ENCODE data around the gene PRTFDC1. TPM values are rescaled to one million over a fixed set of nuclear protein-coding genes. Genes with fewer than 3 reads are reported as not detected.
A peak's percentile ranks its signal among the peaks of the same experiment; 100 is the strongest.
"Not testable (repeated sequence)": the region's sequence is repeated elsewhere in the genome, so short reads cannot be mapped to it uniquely, and the experiment has no call there.

The PRTFDC1 gene
- total RNA-seq, 2 donors from 2014 or later: 14.5 to 18.3 TPM

GRCh38 chr10:24959382-24959730 is 7.0 kb upstream of the PRTFDC1 start:
- Histone ChIP-seq H3K4me3 (ENCODE audit: low read length) (no peak overlapping the region), H3K4me1 (ENCODE audit: control insufficient read depth, insufficient read depth, low read length) (no peaks in the 10 kb centered on the region), H3K9me3 (ENCODE audit: control insufficient read depth, low read length) (no peaks in the 10 kb centered on the region), H3K27me3 (ENCODE audit: control insufficient read depth, insufficient read depth, low read length, poor library complexity, severe bottlenecking) (no peaks in the 10 kb centered on the region), H3K27ac (ENCODE audit: low read depth, low read length) (peak overlapping the region; percentile 85), H3K36me3 (ENCODE audit: control insufficient read depth, insufficient read depth, low read length) (no peaks in the 10 kb centered on the region), H3K9ac (ENCODE audit: extremely low read depth, low read length, poor library complexity, severe bottlenecking) (no peak overlapping the region)
- Mint-ChIP-seq H3K27me3 (ENCODE audit: insufficient read depth) (no peaks in the 10 kb centered on the region), H3K27ac (no peak overlapping the region), H3K4me3 (no peak overlapping the region), H3K36me3 (ENCODE audit: low read depth) (no peaks in the 10 kb centered on the region), H3K4me1 (no peaks in the 10 kb centered on the region), H3K9me3 (no peaks in the 10 kb centered on the region)
- DNase-seq: no peak
- no peak for TF ChIP-seq CTCF (conservative IDR thresholded peaks at IDR 0.05)
- WGBS, 2 experiments (ENCODE audit: insufficient coverage in 1 of 2, insufficient read length in 1 of 2): 57% methylated on average over 3 of the region's 3 CpGs

GRCh38 chr10:24958721-24959381 is 6.4 kb upstream of the PRTFDC1 start:
- no peak for TF ChIP-seq CTCF (conservative IDR thresholded peaks at IDR 0.05)
- DNase-seq: no peak
- no peak overlapping the region for H3K4me3 ChIP-seq (ENCODE audit: low read length)
- H3K9me3 ChIP-seq (ENCODE audit: control insufficient read depth, low read length): no peaks in the 10 kb centered on the region
- H3K27ac ChIP-seq (ENCODE audit: low read depth, low read length): peak overlapping the region; percentile 85
- no peaks in the 10 kb centered on the region for H3K27me3 Mint-ChIP-seq (ENCODE audit: insufficient read depth)
- 88 to 90% methylated on average over 5 of the region's 5 CpGs for WGBS, 2 experiments (ENCODE audit: insufficient coverage in 1 of 2, insufficient read length in 1 of 2)
- H3K27me3 ChIP-seq (ENCODE audit: control insufficient read depth, insufficient read depth, low read length, poor library complexity, severe bottlenecking): no peaks in the 10 kb centered on the region
- no peak overlapping the region for H3K27ac Mint-ChIP-seq
- no peaks in the 10 kb centered on the region for H3K4me1 ChIP-seq (ENCODE audit: control insufficient read depth, insufficient read depth, low read length)
- H3K36me3 ChIP-seq (ENCODE audit: control insufficient read depth, insufficient read depth, low read length): no peaks in the 10 kb centered on the region
- H3K36me3 Mint-ChIP-seq (ENCODE audit: low read depth): no peaks in the 10 kb centered on the region
- H3K4me1 Mint-ChIP-seq: peaks cover 4% of the 10 kb centered on the region
- H3K4me3 Mint-ChIP-seq: no peak overlapping the region
- no peak overlapping the region for H3K9ac ChIP-seq (ENCODE audit: extremely low read depth, low read length, poor library complexity, severe bottlenecking)
- H3K9me3 Mint-ChIP-seq: no peaks in the 10 kb centered on the region

GRCh38 chr10:24958091-24958720 is 5.8 kb upstream of the PRTFDC1 start:
- 86 to 95% methylated on average over 1 to 4 of the region's 4 CpGs for WGBS, 2 experiments (ENCODE audit: insufficient coverage in 1 of 2, insufficient read length in 1 of 2)

GRCh38 chr10:24957624-24958051 is 5.2 kb upstream of the PRTFDC1 start:
- H3K4me1 ChIP-seq (ENCODE audit: control insufficient read depth, insufficient read depth, low read length); H3K9me3 Mint-ChIP-seq; H3K27me3 Mint-ChIP-seq (ENCODE audit: insufficient read depth); H3K4me3 ChIP-seq (ENCODE audit: low read length); H3K36me3 Mint-ChIP-seq (ENCODE audit: low read depth); H3K9me3 ChIP-seq (ENCODE audit: control insufficient read depth, low read length); H3K36me3 ChIP-seq (ENCODE audit: control insufficient read depth, insufficient read depth, low read length); H3K27me3 ChIP-seq (ENCODE audit: control insufficient read depth, insufficient read depth, low read length, poor library complexity, severe bottlenecking); H3K27ac Mint-ChIP-seq; H3K4me3 Mint-ChIP-seq; H3K9ac ChIP-seq (ENCODE audit: extremely low read depth, low read length, poor library complexity, severe bottlenecking); DNase-seq: not testable (repeated sequence)
- H3K4me1 Mint-ChIP-seq: peaks cover 12% of the 10 kb centered on the region
- peak overlapping the region; percentile 85 for H3K27ac ChIP-seq (ENCODE audit: low read depth, low read length)
- WGBS, 2 experiments (ENCODE audit: insufficient coverage in 1 of 2, insufficient read length in 1 of 2): 73 to 95% methylated on average over 3 to 6 of the region's 6 CpGs

More at GRCh38 chr10:24958091-24958720, 5.8 kb upstream of the PRTFDC1 start:
- H3K9me3 Mint-ChIP-seq: no peaks in the 10 kb centered on the region
- H3K4me3 Mint-ChIP-seq: no peak overlapping the region
- H3K27ac Mint-ChIP-seq: no peak overlapping the region
- no peak for TF ChIP-seq CTCF (conservative IDR thresholded peaks at IDR 0.05)
- peaks cover 11% of the 10 kb centered on the region for H3K4me1 Mint-ChIP-seq
- Histone ChIP-seq H3K4me3 (ENCODE audit: low read length) (no peak overlapping the region), H3K4me1 (ENCODE audit: control insufficient read depth, insufficient read depth, low read length) (no peaks in the 10 kb centered on the region), H3K27me3 (ENCODE audit: control insufficient read depth, insufficient read depth, low read length, poor library complexity, severe bottlenecking) (no peaks in the 10 kb centered on the region), H3K27ac (ENCODE audit: low read depth, low read length) (peak overlapping the region; percentile 85), H3K36me3 (ENCODE audit: control insufficient read depth, insufficient read depth, low read length) (no peaks in the 10 kb centered on the region), H3K9ac (ENCODE audit: extremely low read depth, low read length, poor library complexity, severe bottlenecking) (no peak overlapping the region), H3K9me3 (ENCODE audit: control insufficient read depth, low read length) (no peaks in the 10 kb centered on the region)
- H3K36me3 Mint-ChIP-seq (ENCODE audit: low read depth): no peaks in the 10 kb centered on the region
- no peak for DNase-seq
- no peaks in the 10 kb centered on the region for H3K27me3 Mint-ChIP-seq (ENCODE audit: insufficient read depth)

Data from endodermal cell (in vitro differentiated cells).